ENCODE results near the gene TIMM9.
A peak's percentile ranks its signal among the peaks of the same experiment; 100 is the strongest.

The TIMM9 gene

DNA sequence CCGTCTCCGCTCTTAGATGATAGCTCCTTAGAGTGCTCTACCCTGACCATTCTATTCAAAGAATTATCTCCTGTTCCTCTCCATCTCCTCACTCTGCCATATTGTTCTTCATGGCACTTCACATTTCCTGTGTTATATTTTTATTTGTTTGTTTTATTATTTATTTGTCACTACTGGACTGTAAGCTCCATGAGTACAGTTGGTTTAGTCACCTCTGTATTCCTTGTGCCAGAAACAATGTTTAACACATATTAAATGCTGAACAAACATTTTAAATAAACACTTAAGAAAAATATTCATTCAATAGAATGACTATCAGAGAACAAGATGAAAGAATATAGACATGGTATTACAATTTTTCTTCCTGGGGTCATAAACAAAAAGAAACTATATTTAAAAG lies 35.8 kb upstream of the TIMM9 start:
- H3K36me3 ChIP-seq (ENCODE audit: insufficient read depth, insufficient read length, low read length): peaks cover 24% of the 10 kb centered on the region
- H3K27me3 ChIP-seq (ENCODE audit: insufficient read depth, insufficient read length): no peaks in the 10 kb centered on the region
- TF ChIP-seq SUZ12 (IDR thresholded peaks at IDR 0.05; ENCODE audit: extremely low read depth, insufficient read depth, insufficient read length) (no peak), ZNF274 (IDR thresholded peaks at IDR 0.05; ENCODE audit: low read depth, low read length) (no peak), YY1 (IDR thresholded peaks at IDR 0.05; ENCODE audit: insufficient read depth, insufficient read length) (no peak)
- no peaks in the 10 kb centered on the region for H3K9me3 ChIP-seq (ENCODE audit: insufficient read depth, low read length)
- no peak overlapping the region for H3K4me3 ChIP-seq (ENCODE audit: insufficient read length, low read depth)
- no peak overlapping the region for H3K9ac ChIP-seq (ENCODE audit: insufficient read length, low read depth)
- DNase-seq (ENCODE audit: low read depth, low spot score): no peak
- no peaks in the 10 kb centered on the region for H3K4me1 ChIP-seq (ENCODE audit: insufficient read depth, insufficient read length)

GRCh38 chr14:58460772-58461171 lies 33.4 kb upstream of the TIMM9 start:
- no peak overlapping the region for H3K4me3 ChIP-seq (ENCODE audit: insufficient read length, low read depth)
- peaks cover 25% of the 10 kb centered on the region for H3K36me3 ChIP-seq (ENCODE audit: insufficient read depth, insufficient read length, low read length)
- H3K9me3 ChIP-seq (ENCODE audit: insufficient read depth, low read length): no peaks in the 10 kb centered on the region
- no peaks in the 10 kb centered on the region for H3K4me1 ChIP-seq (ENCODE audit: insufficient read depth, insufficient read length)
- no peaks in the 10 kb centered on the region for H3K27me3 ChIP-seq (ENCODE audit: insufficient read depth, insufficient read length)
- no peak for TF ChIP-seq SUZ12 (IDR thresholded peaks at IDR 0.05; ENCODE audit: extremely low read depth, insufficient read depth, insufficient read length)
- TF ChIP-seq YY1 (IDR thresholded peaks at IDR 0.05; ENCODE audit: insufficient read depth, insufficient read length): no peak
- TF ChIP-seq ZNF274 (IDR thresholded peaks at IDR 0.05; ENCODE audit: low read depth, low read length): no peak
- H3K9ac ChIP-seq (ENCODE audit: insufficient read length, low read depth): no peak overlapping the region
- DNase-seq (ENCODE audit: low read depth, low spot score): no peak

- Histone ChIP-seq H3K36me3 (ENCODE audit: insufficient read depth, insufficient read length, low read length) (peaks cover 33% of the 10 kb centered on the region), H3K9me3 (ENCODE audit: insufficient read depth, low read length) (no peaks in the 10 kb centered on the region), H3K4me3 (ENCODE audit: insufficient read length, low read depth) (no peak overlapping the region), H3K27me3 (ENCODE audit: insufficient read depth, insufficient read length) (no peaks in the 10 kb centered on the region), H3K9ac (ENCODE audit: insufficient read length, low read depth) (no peak overlapping the region), H3K4me1 (ENCODE audit: insufficient read depth, insufficient read length) (no peaks in the 10 kb centered on the region)
- TF ChIP-seq SUZ12 (IDR thresholded peaks at IDR 0.05; ENCODE audit: extremely low read depth, insufficient read depth, insufficient read length): no peak
- TF ChIP-seq YY1 (IDR thresholded peaks at IDR 0.05; ENCODE audit: insufficient read depth, insufficient read length): no peak
- TF ChIP-seq ZNF274 (IDR thresholded peaks at IDR 0.05; ENCODE audit: low read depth, low read length): no peak
- peak; percentile 8 for DNase-seq (ENCODE audit: low read depth, low spot score)
Measured at GRCh38 chr14:58455593-58456265, 28.4 kb upstream of the TIMM9 start.

DNA sequence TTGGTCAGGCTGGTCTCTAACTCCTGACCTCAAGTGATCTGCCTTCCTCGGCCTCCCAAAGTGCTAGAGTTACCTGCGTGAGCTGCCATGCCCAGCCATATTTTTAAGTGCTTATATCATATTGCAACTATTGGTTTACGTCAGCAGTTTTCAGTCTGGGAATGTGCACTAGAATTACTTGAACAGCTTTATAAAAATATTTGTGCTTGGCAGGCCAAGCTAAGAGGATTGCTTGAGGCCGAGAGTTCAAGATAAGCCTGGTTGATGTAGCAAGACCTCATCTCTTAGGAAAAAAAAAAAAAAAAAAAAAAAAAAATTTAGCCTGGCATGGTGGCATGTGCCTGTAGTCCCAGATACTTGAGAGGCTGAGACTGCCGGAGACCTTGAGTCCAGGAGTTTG lies 17.3 kb upstream of the TIMM9 start:
- DNase-seq (ENCODE audit: low read depth, low spot score): no peak
- no peak for TF ChIP-seq YY1 (IDR thresholded peaks at IDR 0.05; ENCODE audit: insufficient read depth, insufficient read length)
- no peak for TF ChIP-seq SUZ12 (IDR thresholded peaks at IDR 0.05; ENCODE audit: extremely low read depth, insufficient read depth, insufficient read length)
- TF ChIP-seq ZNF274 (IDR thresholded peaks at IDR 0.05; ENCODE audit: low read depth, low read length): no peak
- H3K4me1 ChIP-seq (ENCODE audit: insufficient read depth, insufficient read length): no peaks in the 10 kb centered on the region
- H3K27me3 ChIP-seq (ENCODE audit: insufficient read depth, insufficient read length): no peaks in the 10 kb centered on the region
- H3K9me3 ChIP-seq (ENCODE audit: insufficient read depth, low read length): no peaks in the 10 kb centered on the region
- peaks cover 37% of the 10 kb centered on the region for H3K36me3 ChIP-seq (ENCODE audit: insufficient read depth, insufficient read length, low read length)
- H3K4me3 ChIP-seq (ENCODE audit: insufficient read length, low read depth): no peak overlapping the region
- H3K9ac ChIP-seq (ENCODE audit: insufficient read length, low read depth): no peak overlapping the region

DNA sequence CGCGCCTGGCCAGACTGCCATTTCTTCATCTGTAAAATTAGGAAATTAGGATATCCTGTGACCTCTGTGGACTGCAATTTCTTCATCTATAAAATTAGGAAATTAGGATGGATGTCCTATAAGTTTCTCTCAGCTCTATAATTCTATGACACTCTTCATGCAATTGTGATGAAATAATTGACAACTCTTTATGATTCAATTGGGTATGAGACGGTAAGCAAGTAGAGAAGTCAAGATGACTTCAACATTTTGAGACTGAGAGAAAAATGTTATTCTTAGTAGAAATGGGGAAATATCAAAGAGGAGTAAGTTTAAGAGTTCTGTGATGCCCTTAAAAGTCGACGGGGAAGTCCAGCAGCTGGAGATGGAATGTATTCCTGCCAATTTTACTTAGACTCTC lies 12.1 kb upstream of the TIMM9 start:
- DNase-seq (ENCODE audit: low read depth, low spot score): no peak
- Histone ChIP-seq H3K9ac (ENCODE audit: insufficient read length, low read depth) (no peak overlapping the region), H3K4me1 (ENCODE audit: insufficient read depth, insufficient read length) (no peaks in the 10 kb centered on the region), H3K4me3 (ENCODE audit: insufficient read length, low read depth) (no peak overlapping the region), H3K36me3 (ENCODE audit: insufficient read depth, insufficient read length, low read length) (peaks cover 19% of the 10 kb centered on the region), H3K27me3 (ENCODE audit: insufficient read depth, insufficient read length) (no peaks in the 10 kb centered on the region), H3K9me3 (ENCODE audit: insufficient read depth, low read length) (no peaks in the 10 kb centered on the region)
- no peak for TF ChIP-seq YY1 (IDR thresholded peaks at IDR 0.05; ENCODE audit: insufficient read depth, insufficient read length)
- no peak for TF ChIP-seq SUZ12 (IDR thresholded peaks at IDR 0.05; ENCODE audit: extremely low read depth, insufficient read depth, insufficient read length)
- TF ChIP-seq ZNF274 (IDR thresholded peaks at IDR 0.05; ENCODE audit: low read depth, low read length): no peak

- H3K36me3 ChIP-seq (ENCODE audit: insufficient read depth, insufficient read length, low read length): peaks cover 23% of the 10 kb centered on the region
- no peaks in the 10 kb centered on the region for H3K27me3 ChIP-seq (ENCODE audit: insufficient read depth, insufficient read length)
- no peak overlapping the region for H3K4me3 ChIP-seq (ENCODE audit: insufficient read length, low read depth)
- no peak overlapping the region for H3K9ac ChIP-seq (ENCODE audit: insufficient read length, low read depth)
- no peaks in the 10 kb centered on the region for H3K4me1 ChIP-seq (ENCODE audit: insufficient read depth, insufficient read length)
- DNase-seq (ENCODE audit: low read depth, low spot score): no peak
- no peaks in the 10 kb centered on the region for H3K9me3 ChIP-seq (ENCODE audit: insufficient read depth, low read length)
- TF ChIP-seq YY1 (IDR thresholded peaks at IDR 0.05; ENCODE audit: insufficient read depth, insufficient read length) (no peak), SUZ12 (IDR thresholded peaks at IDR 0.05; ENCODE audit: extremely low read depth, insufficient read depth, insufficient read length) (no peak), ZNF274 (IDR thresholded peaks at IDR 0.05; ENCODE audit: low read depth, low read length) (no peak)
Measured at GRCh38 chr14:58430156-58430555, 2.8 kb upstream of the TIMM9 start.

- no peaks in the 10 kb centered on the region for H3K9me3 ChIP-seq (ENCODE audit: insufficient read depth, low read length)
- no peak for DNase-seq (ENCODE audit: low read depth, low spot score)
- peak overlapping the region; percentile 68 for H3K9ac ChIP-seq (ENCODE audit: insufficient read length, low read depth)
- TF ChIP-seq YY1 (IDR thresholded peaks at IDR 0.05; ENCODE audit: insufficient read depth, insufficient read length) (no peak), SUZ12 (IDR thresholded peaks at IDR 0.05; ENCODE audit: extremely low read depth, insufficient read depth, insufficient read length) (no peak), ZNF274 (IDR thresholded peaks at IDR 0.05; ENCODE audit: low read depth, low read length) (no peak)
- no peaks in the 10 kb centered on the region for H3K4me1 ChIP-seq (ENCODE audit: insufficient read depth, insufficient read length)
- H3K36me3 ChIP-seq (ENCODE audit: insufficient read depth, insufficient read length, low read length): peaks cover 35% of the 10 kb centered on the region
- H3K4me3 ChIP-seq (ENCODE audit: insufficient read length, low read depth): peak overlapping the region; percentile 62
- no peaks in the 10 kb centered on the region for H3K27me3 ChIP-seq (ENCODE audit: insufficient read depth, insufficient read length)
Measured at GRCh38 chr14:58428118-58428683, 870 bp upstream of the TIMM9 start.
